ENCODE data around the gene DLG1.

- TF ChIP-seq, protein P1, sequence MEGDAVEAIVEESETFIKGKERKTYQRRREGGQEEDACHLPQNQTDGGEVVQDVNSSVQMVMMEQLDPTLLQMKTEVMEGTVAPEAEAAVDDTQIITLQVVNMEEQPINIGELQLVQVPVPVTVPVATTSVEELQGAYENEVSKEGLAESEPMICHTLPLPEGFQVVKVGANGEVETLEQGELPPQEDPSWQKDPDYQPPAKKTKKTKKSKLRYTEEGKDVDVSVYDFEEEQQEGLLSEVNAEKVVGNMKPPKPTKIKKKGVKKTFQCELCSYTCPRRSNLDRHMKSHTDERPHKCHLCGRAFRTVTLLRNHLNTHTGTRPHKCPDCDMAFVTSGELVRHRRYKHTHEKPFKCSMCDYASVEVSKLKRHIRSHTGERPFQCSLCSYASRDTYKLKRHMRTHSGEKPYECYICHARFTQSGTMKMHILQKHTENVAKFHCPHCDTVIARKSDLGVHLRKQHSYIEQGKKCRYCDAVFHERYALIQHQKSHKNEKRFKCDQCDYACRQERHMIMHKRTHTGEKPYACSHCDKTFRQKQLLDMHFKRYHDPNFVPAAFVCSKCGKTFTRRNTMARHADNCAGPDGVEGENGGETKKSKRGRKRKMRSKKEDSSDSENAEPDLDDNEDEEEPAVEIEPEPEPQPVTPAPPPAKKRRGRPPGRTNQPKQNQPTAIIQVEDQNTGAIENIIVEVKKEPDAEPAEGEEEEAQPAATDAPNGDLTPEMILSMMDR (IDR thresholded peaks at IDR 0.05) = no peak
- no peak for TF ChIP-seq POLR2AphosphoS5 (IDR thresholded peaks at IDR 0.05)
- no peak for TF ChIP-seq POLR2A (IDR thresholded peaks at IDR 0.05)
These were observed 184.4 kb downstream of the DLG1 start for GRCh38 chr3:197114007-197114406.

All from stomach (tissue), 4 donors.